OCI-LY7 (cell line): ENCODE measurements around the gene EFCAB11.

ENCODE experiments used
- CTCF ChIP-seq: fragments of 200-600 bp; sonication (generic); conservative IDR thresholded peaks from 2 replicates; pipeline ENCODE4 v1.5.1; 2014; ENCODE audit warnings: mild to moderate bottlenecking, antibody characterized with exemption, low read length, moderate library complexity, mixed read lengths
- EZH2phosphoT487 ChIP-seq: fragments of 200-600 bp; sonication (generic); IDR thresholded peaks from 2 replicates; pipeline ENCODE4 v1.6.1; 2018; ENCODE audit warnings: low read depth, borderline replicate concordance, mild to moderate bottlenecking, mixed run types, antibody characterized with exemption, low read length, moderate library complexity, mixed read lengths

- TF ChIP-seq CTCF (no peak), EZH2phosphoT487 (no peak)
These were observed 63.5 kb downstream of the EFCAB11 start for GRCh38 chr14:89891055-89891454.
